Activated CD4-positive, alpha-beta T cell treated with anti-CD3 and anti-CD28 coated beads, Interleukin-2, amount 10 ng/mL, durations not matched to agents 7 days and 5 days (primary cell): ENCODE measurements around the gene FOCAD. TPM values are rescaled to one million over a fixed set of nuclear protein-coding genes. Genes with fewer than 3 reads are reported as not detected.

Source experiments
- CTCF ChIA-PET: fragments of 350-600 bp; sonication (Branson Sonifier 250); formaldehyde crosslinking; loops from one replicate; lab custom pipeline; 2021; ENCODE audit warnings: antibody characterized with exemption; lab: Charles Lee
- POLR2A ChIA-PET: fragments of 350-600 bp; sonication (Branson Sonifier 250); formaldehyde crosslinking; loops from one replicate; lab custom pipeline; 2021; ENCODE audit warnings: antibody characterized with exemption; lab: Charles Lee
- DNase-seq: peaks from one replicate; pipeline ENCODE4 v3.0.0-alpha.2; 2020
- H3K27ac Mint-ChIP-seq: one replicate; pipeline ENCODE4 v1.8.0; 2021; ENCODE audit warnings: mild to moderate bottlenecking, moderate library complexity, mixed read lengths
- H3K27me3 Mint-ChIP-seq: one replicate; pipeline ENCODE4 v1.8.0; 2021; ENCODE audit warnings: mixed read lengths
- H3K36me3 Mint-ChIP-seq: one replicate; pipeline ENCODE4 v1.8.0; 2021; ENCODE audit warnings: low read depth, mixed read lengths
- H3K4me1 Mint-ChIP-seq: one replicate; pipeline ENCODE4 v1.8.0; 2021; ENCODE audit warnings: mixed read lengths
- H3K4me3 Mint-ChIP-seq: one replicate; pipeline ENCODE4 v1.8.0; 2021; ENCODE audit warnings: mild to moderate bottlenecking, moderate library complexity, mixed read lengths
- H3K9me3 Mint-ChIP-seq: one replicate; pipeline ENCODE4 v1.8.0; 2021; ENCODE audit warnings: mixed read lengths
- total RNA-seq, 2 experiments: library from RNA; stranded (reverse); gene quantifications; one replicate each; pipeline ENCODE4 v1.2.3, GENCODE V29; 2021

The FOCAD gene
- total RNA-seq, 2 experiments from 2014 or later, result 31.4 to 32.1 TPM

DNA sequence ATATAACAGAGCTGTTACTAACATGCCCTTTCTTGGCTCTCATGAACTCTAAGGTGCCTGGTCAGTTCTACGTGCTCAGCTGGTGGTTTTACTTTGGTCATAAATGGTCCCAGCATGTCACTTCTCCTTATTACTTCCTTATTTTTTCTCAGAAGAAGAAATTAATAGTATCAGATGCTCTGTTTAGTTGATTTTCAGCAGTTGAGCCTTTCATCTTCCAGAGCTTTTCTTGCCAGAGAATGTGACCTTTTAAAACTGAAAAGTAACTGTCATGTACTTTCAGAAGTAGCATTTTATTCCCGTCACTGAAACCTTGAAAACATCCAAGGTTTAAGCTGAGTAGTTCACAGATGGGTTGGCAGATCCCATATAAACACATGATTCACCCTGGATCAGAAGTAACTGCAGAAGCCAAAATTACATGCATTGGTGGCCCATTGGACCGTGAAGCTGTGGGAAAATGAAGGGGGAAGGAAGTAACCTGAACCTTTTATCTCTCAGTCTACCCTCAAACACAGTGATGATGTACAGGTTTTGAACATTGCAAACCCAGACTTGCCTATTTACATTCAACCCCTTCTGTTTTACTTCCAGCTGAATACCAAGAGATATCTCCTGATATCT, 296.9 kb downstream of the FOCAD start:
- DNase-seq, result no peak
- no peak overlapping the region for H3K27ac Mint-ChIP-seq
- ChIA-PET POLR2A (no interaction called here), CTCF (interaction anchor here (1.1 to 1.3 kb wide), 2 partner anchors 15 to 60 kb away, joined by 3 read pairs; no protein-coding TSS in a partner anchor)
- H3K27me3 Mint-ChIP-seq, result no peaks in the 10 kb centered on the region
- H3K4me1 Mint-ChIP-seq, result no peaks in the 10 kb centered on the region
- no peak overlapping the region for H3K4me3 Mint-ChIP-seq
- H3K36me3 Mint-ChIP-seq, result peaks cover 20% of the 10 kb centered on the region
- no peaks in the 10 kb centered on the region for H3K9me3 Mint-ChIP-seq

DNA sequence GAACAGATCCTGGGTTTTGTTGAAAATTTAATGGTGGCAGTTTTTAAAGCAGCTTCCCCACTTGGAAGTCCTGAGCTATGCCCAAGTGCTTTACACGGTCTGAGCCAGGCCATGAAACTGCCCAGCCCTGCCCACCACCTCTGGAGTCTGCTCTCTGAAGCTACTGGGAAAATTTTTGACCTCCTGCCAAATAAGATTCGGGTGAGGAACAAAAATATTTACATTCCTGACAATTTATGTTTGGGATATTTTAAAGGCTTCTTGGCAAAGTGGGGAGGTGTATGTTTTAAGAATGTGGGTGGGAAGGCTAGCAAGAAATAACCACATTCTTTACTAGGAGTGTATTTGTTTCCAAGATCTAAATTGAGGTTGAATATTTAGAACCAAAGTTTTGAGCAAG, 297.4 kb downstream of the FOCAD start:
- Mint-ChIP-seq H3K27me3 (no peaks in the 10 kb centered on the region), H3K9me3 (no peaks in the 10 kb centered on the region), H3K27ac (no peak overlapping the region), H3K4me3 (no peak overlapping the region), H3K4me1 (no peaks in the 10 kb centered on the region), H3K36me3 (peaks cover 17% of the 10 kb centered on the region)
- CTCF ChIA-PET, result interaction anchor here (1.1 to 1.3 kb wide), 2 partner anchors 14 to 59 kb away, joined by 3 read pairs; no protein-coding TSS in a partner anchor
- no peak for DNase-seq
- POLR2A ChIA-PET, result no interaction called here

- no peak for DNase-seq
- no peaks in the 10 kb centered on the region for H3K27me3 Mint-ChIP-seq
- H3K4me1 Mint-ChIP-seq, result no peaks in the 10 kb centered on the region
- H3K9me3 Mint-ChIP-seq, result no peaks in the 10 kb centered on the region
- H3K27ac Mint-ChIP-seq, result no peak overlapping the region
- peaks cover 12% of the 10 kb centered on the region for H3K36me3 Mint-ChIP-seq
- ChIA-PET CTCF (interaction anchor here (1.5 kb wide), 1 partner anchor 11 kb away, joined by 3 read pairs; no protein-coding TSS in a partner anchor), POLR2A (no interaction called here)
- H3K4me3 Mint-ChIP-seq, result no peak overlapping the region
Observed at GRCh38 chr9:20984506-20984905, 300.4 kb downstream of the FOCAD start.

GRCh38 chr9:20985851-20986600, 302.0 kb downstream of the FOCAD start:
- CTCF ChIA-PET, result interaction anchor here (0.7 to 0.9 kb wide), 2 partner anchors 125 to 361 kb away, joined by 3 read pairs; no protein-coding TSS in a partner anchor
- H3K27me3 Mint-ChIP-seq, result no peaks in the 10 kb centered on the region

GRCh38 chr9:20987521-20987920, 303.5 kb downstream of the FOCAD start:
- H3K4me3 Mint-ChIP-seq, result no peak overlapping the region
- ChIA-PET CTCF (no interaction called here), POLR2A (no interaction called here)
- H3K27ac Mint-ChIP-seq, result no peak overlapping the region
- H3K36me3 Mint-ChIP-seq, result peaks cover 29% of the 10 kb centered on the region
- H3K27me3 Mint-ChIP-seq, result no peaks in the 10 kb centered on the region
- DNase-seq, result no peak
- no peaks in the 10 kb centered on the region for H3K9me3 Mint-ChIP-seq
- H3K4me1 Mint-ChIP-seq, result no peaks in the 10 kb centered on the region

More at GRCh38 chr9:20985851-20986600, 302.0 kb downstream of the FOCAD start:
- POLR2A ChIA-PET, result no interaction called here
- Mint-ChIP-seq H3K36me3 (peaks cover 26% of the 10 kb centered on the region), H3K4me3 (no peak overlapping the region), H3K27ac (no peak overlapping the region), H3K9me3 (no peaks in the 10 kb centered on the region), H3K4me1 (no peaks in the 10 kb centered on the region)
- DNase-seq, result no peak

DNA sequence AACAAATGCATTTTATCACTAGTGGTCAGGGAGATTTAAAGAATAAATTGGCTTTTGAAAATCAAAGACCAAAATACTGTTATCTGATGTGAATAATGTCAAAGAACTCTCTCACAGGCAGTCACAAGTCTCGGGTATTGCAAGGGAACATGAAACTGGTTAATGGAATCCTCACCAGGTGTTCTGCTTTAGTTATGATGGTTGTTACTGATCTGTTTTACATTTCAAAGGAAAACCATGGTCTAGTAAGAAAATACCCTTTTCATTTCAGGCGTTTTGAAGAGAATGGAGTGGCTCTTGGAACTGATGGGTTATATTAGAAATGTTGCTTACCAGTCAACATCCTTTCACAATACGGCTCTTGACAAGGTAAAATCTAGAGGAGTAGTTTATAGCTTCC, 304.0 kb downstream of the FOCAD start:
- Mint-ChIP-seq H3K4me1 (no peaks in the 10 kb centered on the region), H3K27ac (no peak overlapping the region), H3K36me3 (peaks cover 29% of the 10 kb centered on the region), H3K9me3 (no peaks in the 10 kb centered on the region), H3K4me3 (no peak overlapping the region), H3K27me3 (no peaks in the 10 kb centered on the region)
- no peak for DNase-seq
- POLR2A ChIA-PET, result no interaction called here
- CTCF ChIA-PET, result no interaction called here

GRCh38 chr9:20988671-20989315, 304.7 kb downstream of the FOCAD start:
- ChIA-PET POLR2A (no interaction called here), CTCF (no interaction called here)
- H3K4me1 Mint-ChIP-seq, result no peaks in the 10 kb centered on the region
- peaks cover 32% of the 10 kb centered on the region for H3K36me3 Mint-ChIP-seq
- H3K4me3 Mint-ChIP-seq, result no peak overlapping the region
- H3K27me3 Mint-ChIP-seq, result no peaks in the 10 kb centered on the region
- DNase-seq, result no peak
- H3K9me3 Mint-ChIP-seq, result no peaks in the 10 kb centered on the region
- no peak overlapping the region for H3K27ac Mint-ChIP-seq

- no peaks in the 10 kb centered on the region for H3K27me3 Mint-ChIP-seq
- CTCF ChIA-PET, result no interaction called here
- H3K4me1 Mint-ChIP-seq, result no peaks in the 10 kb centered on the region
- peaks cover 38% of the 10 kb centered on the region for H3K36me3 Mint-ChIP-seq
- H3K27ac Mint-ChIP-seq, result no peak overlapping the region
- no peak overlapping the region for H3K4me3 Mint-ChIP-seq
- POLR2A ChIA-PET, result no interaction called here
- H3K9me3 Mint-ChIP-seq, result no peaks in the 10 kb centered on the region
- no peak for DNase-seq
Observed at GRCh38 chr9:20989923-20990341, 305.9 kb downstream of the FOCAD start.

GRCh38 chr9:20990867-20991266, 306.8 kb downstream of the FOCAD start:
- Mint-ChIP-seq H3K27me3 (no peaks in the 10 kb centered on the region), H3K4me3 (no peak overlapping the region), H3K27ac (no peak overlapping the region), H3K36me3 (peaks cover 46% of the 10 kb centered on the region), H3K4me1 (no peaks in the 10 kb centered on the region), H3K9me3 (no peaks in the 10 kb centered on the region)
- no peak for DNase-seq
- POLR2A ChIA-PET, result no interaction called here
- CTCF ChIA-PET, result no interaction called here

GRCh38 chr9:20994486-20994885, 310.4 kb downstream of the FOCAD start:
- peaks cover 13% of the 10 kb centered on the region for H3K4me1 Mint-ChIP-seq
- H3K9me3 Mint-ChIP-seq, result peaks cover 2% of the 10 kb centered on the region
- ChIA-PET POLR2A (no interaction called here), CTCF (no interaction called here)
- peaks cover 64% of the 10 kb centered on the region for H3K36me3 Mint-ChIP-seq
- no peaks in the 10 kb centered on the region for H3K27me3 Mint-ChIP-seq
- H3K27ac Mint-ChIP-seq, result no peak overlapping the region
- no peak for DNase-seq
- no peak overlapping the region for H3K4me3 Mint-ChIP-seq

DNA sequence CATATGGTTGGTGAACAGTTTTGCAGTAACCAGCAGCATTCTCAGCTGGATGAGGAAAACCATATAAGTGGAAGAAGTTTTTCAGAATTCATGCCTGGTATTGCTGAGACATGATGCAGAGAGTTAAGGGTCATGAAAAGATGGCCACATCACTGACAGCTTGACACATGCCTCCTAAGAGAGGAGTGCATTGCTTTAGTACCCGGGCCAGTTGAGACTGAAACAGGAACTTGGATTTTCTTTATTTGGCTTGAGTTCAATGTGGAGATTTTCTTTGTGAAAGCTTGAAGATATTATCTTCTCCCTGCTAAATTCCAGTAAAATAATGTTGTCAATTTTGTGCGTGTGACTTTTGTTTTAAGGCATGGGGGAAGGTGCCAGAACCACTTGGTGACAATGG, 311.6 kb downstream of the FOCAD start:
- CTCF ChIA-PET, result interaction anchor here (1.0 to 1.1 kb wide), 2 partner anchors 12 to 14 kb away, joined by 3 read pairs; no protein-coding TSS in a partner anchor
- POLR2A ChIA-PET, result no interaction called here
- Mint-ChIP-seq H3K27me3 (no peaks in the 10 kb centered on the region), H3K4me1 (peaks cover 13% of the 10 kb centered on the region), H3K36me3 (peaks cover 60% of the 10 kb centered on the region), H3K27ac (no peak overlapping the region), H3K4me3 (no peak overlapping the region), H3K9me3 (peaks cover 2% of the 10 kb centered on the region)
- no peak for DNase-seq

GRCh38 chr9:20996809-20997208, 312.8 kb downstream of the FOCAD start:
- Mint-ChIP-seq H3K27me3 (no peaks in the 10 kb centered on the region), H3K4me1 (peaks cover 22% of the 10 kb centered on the region), H3K9me3 (peaks cover 12% of the 10 kb centered on the region), H3K27ac (no peak overlapping the region), H3K4me3 (no peak overlapping the region), H3K36me3 (peaks cover 64% of the 10 kb centered on the region)
- POLR2A ChIA-PET, result no interaction called here
- DNase-seq, result no peak
- CTCF ChIA-PET, result interaction anchor here (1.3 to 1.5 kb wide), 2 partner anchors 13 to 19 kb away, joined by 3 read pairs; no protein-coding TSS in a partner anchor
